Thyroid gland (tissue), 4 donors: Measurements from ENCODE around the gene BCL10. TPM values are rescaled to one million over a fixed set of nuclear protein-coding genes. Genes with fewer than 3 reads are reported as not detected.

Experiments used
- DNase-seq, 2 donors: peaks; one replicate each; pipeline ENCODE4 v3.0.0-alpha.2; 2019
- H3K27ac ChIP-seq, 3 donors: fragments of 200-600 bp; sonication (generic); 1 replicate in 2 of 3; 2 replicates in 1 of 3; pipeline ENCODE4 v1.5.1; 2016 to 2019; ENCODE audit warnings: mild to moderate bottlenecking in 1 of 3, moderate library complexity in 1 of 3
- H3K27me3 ChIP-seq: fragments of 200-600 bp; sonication (generic); one replicate; pipeline ENCODE4 v1.5.1; 2019
- H3K36me3 ChIP-seq, 2 donors: fragments of 200-600 bp; sonication (generic); one replicate each; pipeline ENCODE4 v1.5.1; 2016 to 2019
- H3K4me1 ChIP-seq, 2 donors: fragments of 200-600 bp; sonication (generic); one replicate each; pipeline ENCODE4 v1.5.1; 2017 to 2019
- H3K4me3 ChIP-seq, 3 donors: fragments of 200-600 bp; sonication (generic); replicated peaks in 1 of 3; 1 replicate in 2 of 3; 2 replicates in 1 of 3; pipeline ENCODE4 v1.5.1; 2016; ENCODE audit warnings: mild to moderate bottlenecking in 1 of 3
- H3K9me3 ChIP-seq: fragments of 200-600 bp; sonication (generic); one replicate; pipeline ENCODE4 v1.5.1; 2017
- POLR2A ChIP-seq, 2 donors: fragments of 450-650 bp; IDR thresholded peaks; one replicate each; pipeline ENCODE4 v1.6.1; 2017; ENCODE audit warnings: antibody characterized with exemption in 2 of 2, mild to moderate bottlenecking in 2 of 2, moderate library complexity in 1 of 2
- WGBS, 2 donors: methylation state at CpG; one replicate each; pipeline ENCODE4 v1.1.5; 2017; 5-methylcytosine and 5-hydroxymethylcytosine counted together
- intact Hi-C: fragments of 100-400 bp; cut with DNase I; formaldehyde crosslinking; loops from one replicate; pipeline ENCODE4 v1.15.1; 2023
- total RNA-seq, 4 donors: library from RNA; depleted of rRNA; stranded (reverse); fragments of >200 nt; gene quantifications; one replicate each; pipeline ENCODE4 v1.2.3, GENCODE V29; 2016
- TF ChIP-seq, protein P1 (sequence below), 6 experiments: fragments of 200-600 bp in 3 of 6; fragments of 450-650 bp in 3 of 6; sonication (generic) in 3 of 6; IDR thresholded peaks; one replicate each; pipeline ENCODE4 v1.5.1; 2016 to 2019; ENCODE audit warnings: antibody characterized with exemption in 6 of 6, mild to moderate bottlenecking in 2 of 6, inconsistent platforms in 1 of 6, moderate library complexity in 1 of 6

Gene BCL10
- total RNA-seq, 4 donors from 2014 or later = 13.6 to 28.5 (median 15.1) TPM

DNA sequence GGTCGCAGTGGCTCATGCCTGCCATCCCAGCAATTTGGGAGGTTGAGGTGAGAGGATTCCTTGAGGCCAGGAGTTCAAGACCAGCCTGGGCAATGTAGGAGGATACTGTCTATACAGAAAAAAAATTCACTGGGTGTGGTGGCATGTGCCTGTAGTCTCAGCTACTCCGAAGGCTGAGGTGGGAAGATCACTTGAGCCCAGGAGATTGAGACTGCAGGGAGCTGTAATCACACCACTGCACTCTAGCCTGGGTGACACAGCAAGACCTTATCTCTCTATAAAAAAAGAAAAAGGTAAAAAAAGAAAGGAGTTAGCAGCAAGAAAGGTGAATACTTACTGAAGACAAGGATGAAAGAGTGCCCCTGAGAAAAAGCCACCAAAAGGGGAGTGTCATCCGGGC, 23.7 kb upstream of the BCL10 start:
- H3K36me3 ChIP-seq = no peaks in the 10 kb centered on the region
- H3K9me3 ChIP-seq = no peaks in the 10 kb centered on the region
- TF ChIP-seq, protein P1, sequence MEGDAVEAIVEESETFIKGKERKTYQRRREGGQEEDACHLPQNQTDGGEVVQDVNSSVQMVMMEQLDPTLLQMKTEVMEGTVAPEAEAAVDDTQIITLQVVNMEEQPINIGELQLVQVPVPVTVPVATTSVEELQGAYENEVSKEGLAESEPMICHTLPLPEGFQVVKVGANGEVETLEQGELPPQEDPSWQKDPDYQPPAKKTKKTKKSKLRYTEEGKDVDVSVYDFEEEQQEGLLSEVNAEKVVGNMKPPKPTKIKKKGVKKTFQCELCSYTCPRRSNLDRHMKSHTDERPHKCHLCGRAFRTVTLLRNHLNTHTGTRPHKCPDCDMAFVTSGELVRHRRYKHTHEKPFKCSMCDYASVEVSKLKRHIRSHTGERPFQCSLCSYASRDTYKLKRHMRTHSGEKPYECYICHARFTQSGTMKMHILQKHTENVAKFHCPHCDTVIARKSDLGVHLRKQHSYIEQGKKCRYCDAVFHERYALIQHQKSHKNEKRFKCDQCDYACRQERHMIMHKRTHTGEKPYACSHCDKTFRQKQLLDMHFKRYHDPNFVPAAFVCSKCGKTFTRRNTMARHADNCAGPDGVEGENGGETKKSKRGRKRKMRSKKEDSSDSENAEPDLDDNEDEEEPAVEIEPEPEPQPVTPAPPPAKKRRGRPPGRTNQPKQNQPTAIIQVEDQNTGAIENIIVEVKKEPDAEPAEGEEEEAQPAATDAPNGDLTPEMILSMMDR (IDR thresholded peaks at IDR 0.05) = no peak
- no peak for TF ChIP-seq POLR2A (IDR thresholded peaks at IDR 0.05)
- H3K4me3 ChIP-seq = no peak overlapping the region
- H3K4me1 ChIP-seq = peaks cover 8 to 21% of the 10 kb centered on the region in 2 donors
- no peak for DNase-seq
- WGBS, 2 donors = 61 to 82% methylated on average over 3 of the region's 3 CpGs
- no peak overlapping the region for H3K27ac ChIP-seq
- H3K27me3 ChIP-seq = no peaks in the 10 kb centered on the region
- intact Hi-C loops = loop anchor here (10.0 kb wide), 3 partner anchors 205 to 585 kb away; partner anchors contain the start of gene CCN1

DNA sequence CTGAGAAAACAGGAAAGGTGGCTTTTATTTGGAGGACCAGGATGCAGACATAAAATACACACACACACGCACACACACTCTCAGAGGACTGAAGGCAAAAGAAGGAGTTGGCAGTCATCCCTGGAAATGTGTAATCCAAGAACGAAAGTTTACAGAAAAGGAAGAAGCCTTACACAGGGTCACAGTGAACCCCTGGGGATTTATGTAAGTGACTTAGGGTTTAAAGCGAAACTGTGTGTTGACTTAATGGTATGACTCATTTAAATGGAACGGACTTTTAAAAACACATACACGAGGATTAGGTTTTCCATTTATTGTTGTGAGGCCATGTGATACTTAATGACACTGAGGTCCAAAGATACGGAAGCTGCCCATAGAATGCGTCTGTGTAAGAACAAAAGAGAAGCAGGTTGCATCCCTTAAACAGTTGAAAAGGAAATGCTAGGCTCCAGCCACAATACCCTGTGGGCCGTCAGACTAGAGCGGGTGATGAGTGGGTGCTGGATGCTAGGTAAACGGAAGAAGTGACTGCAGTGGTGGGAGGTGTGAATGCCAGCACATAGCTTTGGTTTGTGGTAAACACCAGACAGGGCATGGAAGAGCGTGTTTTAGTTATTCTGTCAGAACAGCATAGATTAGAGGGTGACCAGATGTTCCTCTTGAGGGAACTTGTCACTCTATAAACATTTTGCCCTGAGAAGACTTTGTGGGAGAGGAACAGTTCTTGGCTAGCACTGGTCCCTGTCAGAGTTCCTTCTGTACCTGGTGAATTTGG, 21.6 kb upstream of the BCL10 start:
- Histone ChIP-seq H3K36me3 (no peaks in the 10 kb centered on the region), H3K27ac (peak overlapping the region; percentile 52 to 78 (median 72)), H3K27me3 (no peaks in the 10 kb centered on the region), H3K9me3 (no peaks in the 10 kb centered on the region), H3K4me1 (peaks cover 8 to 26% of the 10 kb centered on the region in 2 donors), H3K4me3 (no peak overlapping the region)
- DNase-seq = peak; percentile 59
- WGBS, 2 donors = 28 to 29% methylated on average over 11 of the region's 11 CpGs
- intact Hi-C loops = no loop called here
- TF ChIP-seq POLR2A (IDR thresholded peaks at IDR 0.05) = peak in 1 of 2 donors; percentile 30
- TF ChIP-seq, protein P1 (IDR thresholded peaks at IDR 0.05) = no peak

DNA sequence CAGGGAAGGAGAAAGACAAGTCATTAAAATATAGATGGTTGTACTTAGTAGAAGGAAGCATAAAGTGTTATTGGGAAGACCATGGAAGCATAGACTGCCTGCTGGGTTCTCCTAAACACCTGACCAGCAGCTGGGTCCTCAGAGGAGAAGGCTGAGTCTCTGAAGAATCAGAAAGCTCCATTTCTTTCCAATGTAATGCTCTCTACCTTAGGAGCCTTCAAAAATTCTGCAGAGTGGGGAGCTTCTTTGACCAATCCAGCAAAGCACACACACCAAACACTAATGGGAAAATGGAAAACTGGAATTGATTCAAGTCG, 21.1 kb upstream of the BCL10 start:
- TF ChIP-seq, protein P1 (IDR thresholded peaks at IDR 0.05) = no peak
- no peak for TF ChIP-seq POLR2A (IDR thresholded peaks at IDR 0.05)
- DNase-seq = no peak
- Histone ChIP-seq H3K4me1 (peaks cover 8 to 26% of the 10 kb centered on the region in 2 donors), H3K36me3 (no peaks in the 10 kb centered on the region), H3K9me3 (no peaks in the 10 kb centered on the region), H3K27me3 (no peaks in the 10 kb centered on the region), H3K27ac (peak overlapping the region; percentile 52 to 78 (median 72)), H3K4me3 (no peak overlapping the region)
- WGBS, 2 donors = 9 to 20% methylated on average over 1 of the region's 1 CpG
- intact Hi-C loops = no loop called here

DNA sequence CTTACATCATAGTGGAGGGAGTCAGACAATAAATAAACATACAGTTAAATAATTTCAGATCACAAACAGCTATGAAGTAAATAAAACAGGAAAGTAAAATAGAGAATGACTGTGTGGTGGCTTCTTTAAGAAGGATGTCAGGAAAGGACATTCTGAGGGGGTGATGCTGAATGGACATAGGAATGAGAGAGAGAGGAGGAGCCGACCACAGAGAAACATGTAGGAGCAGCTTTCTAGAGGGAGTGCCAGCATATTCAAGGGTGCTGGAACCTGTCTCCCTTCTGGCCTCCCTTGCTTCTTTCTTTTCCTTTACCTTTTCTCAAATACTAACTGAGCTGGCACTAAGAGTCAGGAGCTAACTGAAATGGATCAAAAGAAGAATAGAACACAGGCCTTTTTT, 20.5 kb upstream of the BCL10 start:
- Histone ChIP-seq H3K36me3 (no peaks in the 10 kb centered on the region), H3K4me1 (peaks cover 8 to 26% of the 10 kb centered on the region in 2 donors), H3K27me3 (no peaks in the 10 kb centered on the region), H3K27ac (peak overlapping the region; percentile 52 to 78 (median 72)), H3K4me3 (no peak overlapping the region), H3K9me3 (no peaks in the 10 kb centered on the region)
- TF ChIP-seq POLR2A (IDR thresholded peaks at IDR 0.05) = no peak
- TF ChIP-seq, protein P1 (IDR thresholded peaks at IDR 0.05) = no peak
- DNase-seq = no peak
- intact Hi-C loops = no loop called here
- 43 to 51% methylated on average over 1 of the region's 1 CpG for WGBS, 2 donors

DNA sequence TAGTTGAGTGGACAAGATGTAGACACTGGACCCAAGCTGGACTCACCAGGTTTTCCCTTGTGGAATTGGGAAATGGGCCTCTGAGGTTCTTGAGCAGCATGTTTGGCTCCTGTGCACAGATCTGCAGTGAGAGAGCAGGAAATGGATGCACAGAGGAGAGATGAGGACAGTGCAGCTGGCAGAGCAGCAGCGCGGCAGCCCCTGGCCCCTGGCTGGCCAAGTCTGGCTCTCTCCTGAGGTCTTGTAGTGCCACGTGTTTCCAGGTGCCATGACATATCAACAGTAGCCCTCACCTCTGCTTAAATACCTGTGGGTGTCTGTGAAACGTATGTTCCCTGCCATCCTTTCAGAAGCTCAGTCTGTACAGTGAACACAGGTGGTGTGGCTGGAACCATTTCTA, 19.2 kb upstream of the BCL10 start:
- H3K9me3 ChIP-seq = no peaks in the 10 kb centered on the region
- WGBS, 2 donors = 85 to 90% methylated on average over 4 of the region's 4 CpGs
- peaks cover 8 to 26% of the 10 kb centered on the region in 2 donors for H3K4me1 ChIP-seq
- H3K36me3 ChIP-seq = no peaks in the 10 kb centered on the region
- peak overlapping the region in 1 of 3 donors; percentile 57 for H3K27ac ChIP-seq
- no peaks in the 10 kb centered on the region for H3K27me3 ChIP-seq
- no peak for DNase-seq
- intact Hi-C loops = no loop called here
- H3K4me3 ChIP-seq = no peak overlapping the region
- no peak for TF ChIP-seq POLR2A (IDR thresholded peaks at IDR 0.05)
- TF ChIP-seq, protein P1 (IDR thresholded peaks at IDR 0.05) = no peak
